ENCODE data around the gene KCNMB4.

Gene KCNMB4

DNA sequence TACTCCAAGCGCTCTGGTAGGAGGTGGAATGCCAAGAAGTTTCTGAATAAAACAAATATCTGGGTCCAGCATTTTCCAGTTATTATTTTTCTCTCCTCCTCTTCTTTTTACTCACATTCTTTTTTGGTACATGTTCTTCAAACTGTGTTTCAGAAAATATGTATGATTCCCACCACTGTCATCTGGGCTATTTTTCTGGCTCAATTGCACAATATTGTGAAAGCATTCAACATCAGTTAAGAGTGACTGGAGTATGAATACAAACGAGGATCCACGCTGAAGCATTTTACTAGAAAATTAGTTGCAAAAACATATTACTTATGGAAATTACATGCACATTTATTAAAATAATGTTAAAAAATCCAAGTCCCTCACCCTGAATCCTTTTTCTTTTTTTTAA is 61.5 kb downstream of the KCNMB4 start:
- Mint-ChIP-seq H3K4me1 (ENCODE audit: low read depth in 2 of 2) (no peaks in the 10 kb centered on the region), H3K36me3 (ENCODE audit: insufficient read depth) (no peaks in the 10 kb centered on the region), H3K9me3 (no peaks in the 10 kb centered on the region), H3K27ac (no peak overlapping the region), H3K4me3 (no peak overlapping the region), H3K27me3 (no peaks in the 10 kb centered on the region)
- no peak for DNase-seq
- no peak for ATAC-seq (replicated peaks)

DNA sequence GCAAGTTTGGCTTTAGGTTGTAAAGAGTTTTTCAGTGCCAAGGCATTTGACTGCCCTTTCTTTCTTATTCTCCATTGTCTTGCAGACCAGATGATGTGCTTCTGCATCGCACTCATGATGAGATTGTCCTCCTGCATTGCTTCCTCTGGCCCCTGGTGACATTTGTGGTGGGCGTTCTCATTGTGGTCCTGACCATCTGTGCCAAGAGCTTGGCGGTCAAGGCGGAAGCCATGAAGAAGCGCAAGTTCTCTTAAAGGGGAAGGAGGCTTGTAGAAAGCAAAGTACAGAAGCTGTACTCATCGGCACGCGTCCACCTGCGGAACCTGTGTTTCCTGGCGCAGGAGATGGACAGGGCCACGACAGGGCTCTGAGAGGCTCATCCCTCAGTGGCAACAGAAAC is 64.3 kb downstream of the KCNMB4 start:
- no peak overlapping the region for H3K4me3 Mint-ChIP-seq
- no peaks in the 10 kb centered on the region for H3K27me3 Mint-ChIP-seq
- DNase-seq (no peak), ATAC-seq (replicated peaks) (no peak)
- H3K4me1 Mint-ChIP-seq (ENCODE audit: low read depth in 2 of 2) = no peaks in the 10 kb centered on the region
- no peaks in the 10 kb centered on the region for H3K36me3 Mint-ChIP-seq (ENCODE audit: insufficient read depth)
- no peaks in the 10 kb centered on the region for H3K9me3 Mint-ChIP-seq
- no peak overlapping the region for H3K27ac Mint-ChIP-seq

DNA sequence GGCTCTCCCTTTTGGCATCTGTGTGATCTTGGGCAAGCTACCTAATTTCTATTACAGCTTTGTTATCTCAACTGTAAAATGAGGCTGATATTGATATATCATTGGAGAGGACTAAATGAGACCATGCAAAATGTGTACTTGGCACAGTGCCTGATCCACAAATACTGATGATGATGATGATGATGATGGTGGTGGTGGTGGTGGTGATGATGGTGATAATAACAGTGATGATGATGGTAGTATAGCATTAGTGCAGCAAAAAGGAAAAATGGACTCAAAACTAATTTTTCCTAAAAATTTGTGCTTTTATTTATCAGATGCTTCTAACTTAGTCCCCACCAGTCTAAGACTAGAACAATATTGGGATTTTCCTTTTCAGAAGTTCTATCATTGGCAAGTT is 70.7 kb downstream of the KCNMB4 start:
- no peaks in the 10 kb centered on the region for H3K4me1 Mint-ChIP-seq (ENCODE audit: low read depth in 2 of 2)
- H3K36me3 Mint-ChIP-seq (ENCODE audit: insufficient read depth) = no peaks in the 10 kb centered on the region
- DNase-seq = no peak
- no peaks in the 10 kb centered on the region for H3K9me3 Mint-ChIP-seq
- H3K4me3 Mint-ChIP-seq = no peak overlapping the region
- ATAC-seq (replicated peaks) = no peak
- peaks cover 7 to 15% of the 10 kb centered on the region in 2 donors for H3K27me3 Mint-ChIP-seq
- H3K27ac Mint-ChIP-seq = no peak overlapping the region

DNA sequence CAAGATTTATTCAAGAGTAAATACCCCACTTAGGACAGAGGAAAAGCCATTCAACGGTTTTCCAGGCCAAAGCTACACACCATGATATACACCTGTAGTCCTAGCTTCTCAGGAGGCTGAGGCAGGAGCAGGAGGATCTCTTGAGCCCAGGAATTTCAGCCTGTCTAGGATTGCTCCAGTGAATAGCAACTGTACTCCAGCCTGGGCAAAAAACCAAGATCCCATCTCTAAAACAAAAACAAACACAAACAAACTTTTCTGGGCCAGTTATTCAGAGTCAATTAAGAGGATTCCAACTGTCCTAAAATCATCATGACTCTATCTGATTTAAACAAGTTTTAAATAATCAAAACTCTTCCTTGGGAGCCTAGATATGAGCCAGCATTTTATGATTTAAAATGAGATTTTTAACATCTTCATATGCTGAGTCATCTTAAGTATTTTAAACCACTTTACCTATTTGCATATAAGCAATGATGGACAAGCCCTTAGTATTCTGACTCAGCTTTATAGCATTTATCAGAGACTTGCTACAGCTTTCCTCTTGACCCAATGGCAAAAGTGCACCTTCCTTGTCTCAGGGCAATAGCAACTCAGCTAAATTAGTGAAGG is 77.1 kb downstream of the KCNMB4 start:
- Mint-ChIP-seq H3K9me3 (peaks cover 0 to 2% of the 10 kb centered on the region in 2 donors), H3K4me3 (no peak overlapping the region), H3K27ac (no peak overlapping the region), H3K4me1 (ENCODE audit: low read depth in 2 of 2) (no peaks in the 10 kb centered on the region), H3K27me3 (peaks cover 22 to 37% of the 10 kb centered on the region in 2 donors), H3K36me3 (ENCODE audit: insufficient read depth) (no peaks in the 10 kb centered on the region)
- no peak for DNase-seq
- ATAC-seq (replicated peaks) = no peak

DNA sequence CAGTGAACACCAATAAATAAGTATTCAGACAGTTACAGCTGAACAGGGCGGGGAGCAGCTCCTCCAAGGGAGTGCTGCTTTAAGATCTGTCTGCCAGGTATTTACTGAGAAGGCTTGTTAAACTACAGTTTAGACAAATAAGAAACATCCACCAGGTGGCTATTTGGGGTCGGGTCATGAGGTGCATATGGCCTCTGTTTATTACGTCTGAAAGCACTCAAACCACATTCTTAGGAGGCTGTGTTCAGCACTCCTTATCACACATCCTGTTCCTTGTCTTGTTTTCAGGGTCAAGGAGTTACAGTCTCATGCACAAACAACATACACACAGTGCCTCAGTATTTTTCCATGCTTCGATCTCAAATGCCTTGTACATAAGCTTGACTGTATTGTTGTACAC is 78.8 kb downstream of the KCNMB4 start:
- Mint-ChIP-seq H3K27me3 (peaks cover 13 to 37% of the 10 kb centered on the region in 2 donors), H3K9me3 (peaks cover 0 to 2% of the 10 kb centered on the region in 2 donors), H3K4me3 (no peak overlapping the region)

DNA sequence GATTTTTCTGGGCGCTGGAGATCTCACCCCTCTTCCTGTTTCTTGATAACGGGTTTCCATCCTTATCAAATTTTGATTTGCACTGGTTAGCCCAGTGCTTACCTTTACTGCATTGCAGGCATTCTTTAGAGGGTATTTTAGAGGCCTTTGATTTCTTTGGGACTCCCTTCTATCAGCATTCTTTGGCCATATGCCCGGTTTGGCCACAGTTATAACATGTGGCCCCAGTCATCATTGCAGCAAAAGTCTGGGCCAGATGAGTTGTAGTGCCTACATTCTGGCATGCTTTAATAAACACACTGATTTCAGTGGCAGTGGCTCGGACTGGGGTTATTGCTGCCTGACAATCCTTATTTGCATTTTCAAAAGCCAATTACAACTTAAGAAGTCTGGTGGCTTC is 82.3 kb downstream of the KCNMB4 start:
- DNase-seq (no peak), ATAC-seq (replicated peaks) (no peak)
- peaks cover 14 to 29% of the 10 kb centered on the region in 2 donors for H3K27me3 Mint-ChIP-seq
- H3K27ac Mint-ChIP-seq = no peak overlapping the region
- no peaks in the 10 kb centered on the region for H3K9me3 Mint-ChIP-seq
- H3K4me3 Mint-ChIP-seq = no peak overlapping the region
- H3K4me1 Mint-ChIP-seq (ENCODE audit: low read depth in 2 of 2) = no peaks in the 10 kb centered on the region
- no peaks in the 10 kb centered on the region for H3K36me3 Mint-ChIP-seq (ENCODE audit: insufficient read depth)

More for the DNA sequence above, 78.8 kb downstream of the KCNMB4 start:
- H3K27ac Mint-ChIP-seq = no peak overlapping the region
- DNase-seq (no peak), ATAC-seq (replicated peaks) (no peak)
- no peaks in the 10 kb centered on the region for H3K4me1 Mint-ChIP-seq (ENCODE audit: low read depth in 2 of 2)
- no peaks in the 10 kb centered on the region for H3K36me3 Mint-ChIP-seq (ENCODE audit: insufficient read depth)

DNA sequence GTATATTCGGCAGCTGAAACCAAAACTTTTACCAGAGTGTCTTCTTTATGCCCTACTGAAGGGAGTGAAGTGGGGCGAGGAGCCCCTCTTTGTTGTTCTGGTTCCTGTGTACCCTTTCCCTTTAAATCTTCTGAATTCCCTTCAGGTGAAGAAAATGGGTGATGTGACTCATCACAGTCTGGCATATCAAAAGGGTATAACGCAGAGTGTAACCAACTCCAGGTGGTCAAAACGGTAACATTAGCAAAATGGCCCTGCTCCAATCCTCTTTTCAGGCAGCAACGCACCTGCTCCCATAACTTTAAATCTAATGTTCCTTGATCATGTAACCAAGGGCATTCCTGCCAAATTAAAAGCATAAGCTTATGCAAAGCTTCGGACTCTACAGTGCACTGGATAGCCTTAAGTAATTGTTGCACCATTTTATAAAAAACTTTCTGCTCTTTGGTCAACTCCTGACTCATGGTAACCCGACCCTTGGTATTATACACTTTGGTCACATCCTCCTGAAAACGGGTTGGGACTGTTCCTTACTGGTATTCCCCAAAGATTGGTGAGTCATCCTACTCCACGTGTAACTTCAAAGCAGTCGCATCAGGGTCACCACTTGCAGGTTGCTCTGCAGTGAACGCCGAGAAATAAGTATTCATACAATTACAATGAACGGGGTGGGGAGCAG is 83.1 kb downstream of the KCNMB4 start:
- Mint-ChIP-seq H3K36me3 (ENCODE audit: insufficient read depth) (no peaks in the 10 kb centered on the region), H3K4me1 (ENCODE audit: low read depth in 2 of 2) (no peaks in the 10 kb centered on the region), H3K9me3 (no peaks in the 10 kb centered on the region), H3K4me3 (no peak overlapping the region), H3K27me3 (peaks cover 17 to 27% of the 10 kb centered on the region in 2 donors), H3K27ac (no peak overlapping the region)
- DNase-seq = no peak
- ATAC-seq (replicated peaks) = no peak

DNA sequence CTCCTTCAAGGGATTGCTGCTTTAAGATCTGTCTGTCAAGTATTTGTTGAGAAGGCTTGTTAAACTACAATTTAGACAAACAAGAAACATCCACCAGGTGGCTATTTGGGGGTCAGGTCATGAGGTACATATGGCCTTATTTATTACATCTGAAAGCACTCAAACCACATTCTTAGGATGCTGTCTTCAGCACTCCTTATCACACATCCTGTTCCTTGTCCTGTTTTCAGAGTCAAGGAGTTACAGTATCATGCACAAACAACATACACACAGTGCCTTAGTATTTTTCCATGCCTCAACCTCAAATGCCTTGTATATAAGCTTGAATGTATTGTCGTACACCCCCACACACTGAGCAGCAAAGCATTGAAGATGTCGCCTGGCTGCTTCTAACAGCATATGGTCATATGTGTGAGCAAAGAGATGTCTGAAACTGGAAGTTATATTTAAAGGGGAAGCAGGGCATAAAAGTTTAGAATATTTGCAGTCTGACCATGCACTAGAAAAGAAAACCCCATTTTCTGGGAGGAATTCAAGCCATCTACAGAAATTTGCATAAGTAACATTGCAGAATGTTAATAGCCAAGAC is 83.8 kb downstream of the KCNMB4 start:
- H3K4me3 Mint-ChIP-seq = no peak overlapping the region
- no peaks in the 10 kb centered on the region for H3K9me3 Mint-ChIP-seq
- DNase-seq (no peak), ATAC-seq (replicated peaks) (no peak)
- no peaks in the 10 kb centered on the region for H3K4me1 Mint-ChIP-seq (ENCODE audit: low read depth in 2 of 2)
- H3K27me3 Mint-ChIP-seq = peaks cover 17 to 21% of the 10 kb centered on the region in 2 donors
- H3K27ac Mint-ChIP-seq = no peak overlapping the region
- no peaks in the 10 kb centered on the region for H3K36me3 Mint-ChIP-seq (ENCODE audit: insufficient read depth)

DNA sequence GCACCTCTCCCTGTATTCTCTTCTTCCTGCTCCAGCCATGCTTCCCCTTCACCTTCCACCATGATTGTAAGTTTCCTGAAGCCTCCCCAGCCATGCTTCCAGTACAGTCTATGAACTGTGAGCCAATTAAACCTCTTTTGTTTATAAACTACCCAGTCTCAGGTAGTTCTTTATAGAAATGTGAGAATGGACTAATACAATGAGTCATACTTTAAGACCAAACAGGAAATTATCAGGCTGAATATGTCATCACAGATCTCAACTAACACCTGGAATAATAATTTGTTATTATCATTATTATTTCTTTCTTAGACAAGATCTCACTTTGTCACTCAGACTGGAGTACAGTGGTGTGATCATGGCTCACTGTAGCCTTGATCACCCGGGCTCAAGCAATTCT is 85.4 kb downstream of the KCNMB4 start:
- Mint-ChIP-seq H3K27me3 (peaks cover 15 to 25% of the 10 kb centered on the region in 2 donors), H3K36me3 (ENCODE audit: insufficient read depth) (no peaks in the 10 kb centered on the region), H3K4me1 (ENCODE audit: low read depth in 2 of 2) (no peaks in the 10 kb centered on the region), H3K4me3 (no peak overlapping the region), H3K27ac (no peak overlapping the region), H3K9me3 (no peaks in the 10 kb centered on the region)
- ATAC-seq (replicated peaks) (no peak), DNase-seq (no peak)

DNA sequence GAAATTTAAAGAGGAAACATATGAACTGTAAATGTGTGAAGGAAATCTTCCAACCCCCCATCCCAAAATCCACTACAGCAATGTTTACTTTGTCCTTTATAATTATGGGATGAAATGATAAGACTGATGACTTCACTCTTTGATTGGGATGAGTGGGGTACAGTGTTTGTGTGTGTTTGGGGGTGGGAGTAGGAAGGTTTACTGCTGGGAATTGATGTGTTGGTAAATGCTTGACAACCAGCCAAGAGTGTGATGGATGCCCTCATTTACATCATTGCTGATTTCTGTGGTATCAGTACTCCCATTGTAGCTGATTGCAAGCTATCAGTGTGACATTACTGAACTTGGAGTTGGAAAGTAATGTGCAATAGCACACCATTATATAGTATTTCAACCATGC is 90.9 kb downstream of the KCNMB4 start:
- Mint-ChIP-seq H3K4me1 (ENCODE audit: low read depth in 2 of 2) (no peaks in the 10 kb centered on the region), H3K27me3 (peaks cover 10 to 37% of the 10 kb centered on the region in 2 donors), H3K4me3 (no peak overlapping the region), H3K36me3 (ENCODE audit: insufficient read depth) (no peaks in the 10 kb centered on the region), H3K9me3 (peaks cover 0 to 2% of the 10 kb centered on the region in 2 donors), H3K27ac (no peak overlapping the region)
- DNase-seq = no peak
- ATAC-seq (replicated peaks) = no peak

DNA sequence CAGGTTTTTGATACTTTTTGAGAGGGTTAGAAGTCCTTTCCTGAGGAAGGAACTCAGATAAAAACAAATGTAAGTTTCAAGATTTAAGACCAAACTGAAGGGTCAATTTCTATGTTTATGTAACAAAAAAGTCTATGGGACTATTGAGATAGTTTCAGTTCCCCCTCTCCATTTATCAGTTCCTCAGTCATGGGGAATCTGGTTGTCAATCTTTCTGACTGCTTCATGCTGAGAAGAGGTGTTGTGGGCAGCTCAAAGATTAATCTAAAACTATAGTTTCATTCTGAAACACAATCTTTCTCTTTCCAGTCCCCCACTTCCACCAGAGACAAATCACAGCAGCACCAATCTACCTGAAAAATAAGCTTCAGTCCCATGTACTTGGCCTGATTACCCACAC is 93.7 kb downstream of the KCNMB4 start:
- ATAC-seq (replicated peaks) = no peak
- no peak for DNase-seq
- peaks cover 10 to 28% of the 10 kb centered on the region in 2 donors for H3K27me3 Mint-ChIP-seq
- no peak overlapping the region for H3K4me3 Mint-ChIP-seq
- no peaks in the 10 kb centered on the region for H3K4me1 Mint-ChIP-seq (ENCODE audit: low read depth in 2 of 2)
- no peak overlapping the region for H3K27ac Mint-ChIP-seq
- peaks cover 0 to 3% of the 10 kb centered on the region in 2 donors for H3K9me3 Mint-ChIP-seq
- no peaks in the 10 kb centered on the region for H3K36me3 Mint-ChIP-seq (ENCODE audit: insufficient read depth)

DNA sequence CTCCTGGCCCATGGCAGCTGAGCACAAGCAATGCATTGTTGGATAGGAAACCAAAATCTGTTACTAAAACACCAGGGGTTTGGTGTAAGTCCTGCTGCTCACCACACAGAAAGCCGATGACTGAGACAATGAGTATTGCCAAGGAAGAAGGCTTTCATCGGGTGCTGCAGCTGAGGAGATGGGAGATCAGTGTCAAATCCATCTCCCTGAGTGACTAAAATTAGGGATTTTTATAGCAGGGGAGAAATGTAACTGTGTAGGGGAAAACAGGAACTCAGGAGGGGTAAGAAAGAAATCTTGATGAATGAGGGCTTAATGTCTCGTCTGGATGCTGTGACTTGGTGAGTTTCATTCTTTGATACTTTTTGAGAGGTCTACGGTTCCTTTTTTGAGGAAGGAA is 97.9 kb downstream of the KCNMB4 start:
- H3K4me3 Mint-ChIP-seq = no peak overlapping the region
- DNase-seq (no peak), ATAC-seq (replicated peaks) (no peak)
- H3K4me1 Mint-ChIP-seq (ENCODE audit: low read depth in 2 of 2) = no peaks in the 10 kb centered on the region
- H3K27me3 Mint-ChIP-seq = peaks cover 0 to 9% of the 10 kb centered on the region in 2 donors
- no peak overlapping the region for H3K27ac Mint-ChIP-seq
- H3K9me3 Mint-ChIP-seq = peaks cover 0 to 3% of the 10 kb centered on the region in 2 donors
- no peaks in the 10 kb centered on the region for H3K36me3 Mint-ChIP-seq (ENCODE audit: insufficient read depth)

DNA sequence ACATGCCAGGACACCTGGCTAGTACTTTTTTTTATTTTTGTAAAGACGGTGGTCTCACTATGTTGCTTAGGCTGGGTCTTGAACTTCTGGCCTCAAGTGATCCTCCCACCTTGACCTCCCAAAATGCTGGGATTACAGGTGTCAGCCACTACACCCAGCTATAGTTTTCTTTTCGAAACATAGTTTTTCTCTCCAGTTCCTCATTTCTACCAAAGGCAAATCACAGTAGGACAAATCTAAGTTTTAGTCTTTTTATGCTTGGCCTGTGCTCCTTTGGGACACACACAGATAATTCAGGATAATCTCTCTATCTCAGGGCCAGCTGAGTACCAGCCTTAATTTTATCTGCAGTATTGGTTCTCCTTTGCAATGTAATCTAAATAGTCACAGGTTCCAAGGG is 100.7 kb downstream of the KCNMB4 start:
- H3K4me1 Mint-ChIP-seq (ENCODE audit: low read depth in 2 of 2) = no peaks in the 10 kb centered on the region
- no peak overlapping the region for H3K27ac Mint-ChIP-seq
- H3K27me3 Mint-ChIP-seq = peaks cover 0 to 9% of the 10 kb centered on the region in 2 donors
- DNase-seq (no peak), ATAC-seq (replicated peaks) (no peak)
- no peaks in the 10 kb centered on the region for H3K36me3 Mint-ChIP-seq (ENCODE audit: insufficient read depth)
- no peak overlapping the region for H3K4me3 Mint-ChIP-seq
- H3K9me3 Mint-ChIP-seq = peaks cover 0 to 2% of the 10 kb centered on the region in 2 donors

DNA sequence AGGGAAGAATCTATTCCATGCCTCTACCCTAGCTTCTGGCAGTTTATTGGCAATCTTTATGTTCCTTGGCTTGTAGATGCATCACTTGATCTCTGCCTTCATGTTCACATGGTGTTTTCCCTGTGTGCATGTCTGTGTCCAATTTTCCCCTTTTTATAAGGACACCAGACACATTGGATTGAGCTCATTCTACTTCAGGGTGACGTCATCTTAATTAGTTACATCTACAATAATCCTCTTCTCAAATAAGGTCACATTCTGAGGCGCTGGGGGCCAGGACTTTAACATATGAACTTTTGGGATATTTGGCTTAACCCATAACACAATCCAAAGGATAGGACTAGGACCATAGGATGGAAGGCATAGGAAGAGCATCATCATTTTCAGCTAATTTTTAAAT is 101.4 kb downstream of the KCNMB4 start:
- Mint-ChIP-seq H3K27ac (no peak overlapping the region), H3K4me3 (no peak overlapping the region), H3K9me3 (peaks cover 0 to 2% of the 10 kb centered on the region in 2 donors), H3K4me1 (ENCODE audit: low read depth in 2 of 2) (no peaks in the 10 kb centered on the region), H3K36me3 (ENCODE audit: insufficient read depth) (no peaks in the 10 kb centered on the region), H3K27me3 (peaks cover 3 to 9% of the 10 kb centered on the region in 2 donors)
- ATAC-seq (replicated peaks) (no peak), DNase-seq (no peak)

All from effector memory CD8-positive, alpha-beta T cell (primary cell).